Activated CD8-positive, alpha-beta T cell treated with anti-CD3 and anti-CD28 coated beads, Interleukin-2, amount 10 ng/mL, durations not matched to agents 7 days and 5 days (primary cell): ENCODE results near the gene GREM2. TPM values are rescaled to one million over a fixed set of nuclear protein-coding genes. Genes with fewer than 3 reads are reported as not detected.

ENCODE experiments used
- ATAC-seq: fragments of 150-1000 bp; cut with Tn5 transposase; one replicate; pipeline ENCODE4 v1.10.0; 2021; ENCODE audit warnings: moderate library complexity
- CTCF ChIA-PET: fragments of 350-600 bp; sonication (Branson Sonifier 250); formaldehyde crosslinking; loops from one replicate; lab custom pipeline; 2021; ENCODE audit warnings: antibody characterized with exemption; lab: Charles Lee
- POLR2A ChIA-PET: fragments of 350-600 bp; sonication (Branson Sonifier 250); formaldehyde crosslinking; loops from one replicate; lab custom pipeline; 2021; ENCODE audit warnings: antibody characterized with exemption; lab: Charles Lee
- DNase-seq: peaks from one replicate; pipeline ENCODE4 v3.0.0-alpha.2; 2020
- H3K27ac Mint-ChIP-seq: one replicate; pipeline ENCODE4 v1.8.0; 2021; ENCODE audit warnings: mild to moderate bottlenecking, mixed read lengths
- H3K27me3 Mint-ChIP-seq: one replicate; pipeline ENCODE4 v1.8.0; 2021; ENCODE audit warnings: low read depth, mixed read lengths
- H3K36me3 Mint-ChIP-seq: one replicate; pipeline ENCODE4 v1.8.0; 2021; ENCODE audit warnings: low read depth, mixed read lengths
- H3K4me1 Mint-ChIP-seq: one replicate; pipeline ENCODE4 v1.8.0; 2021; ENCODE audit warnings: low read depth, mixed read lengths
- H3K4me3 Mint-ChIP-seq: one replicate; pipeline ENCODE4 v1.8.0; 2021; ENCODE audit warnings: mild to moderate bottlenecking, mixed read lengths
- H3K9me3 Mint-ChIP-seq: one replicate; pipeline ENCODE4 v1.8.0; 2022; ENCODE audit warnings: mixed read lengths; ENCODE audit not compliant: insufficient read depth
- total RNA-seq, 2 experiments: library from RNA; stranded (reverse); gene quantifications; one replicate each; pipeline ENCODE4 v1.2.3, GENCODE V29; 2021

Gene GREM2
- total RNA-seq, 2 experiments from 2014 or later, result not detected

GRCh38 chr1:240602189-240602588 is 9.8 kb downstream of the GREM2 start:
- ATAC-seq (no peak), DNase-seq (no peak)
- POLR2A ChIA-PET, result interaction anchor here (0.6 kb wide), 1 partner anchor 85 kb away, joined by 3 read pairs; no protein-coding TSS in a partner anchor
- H3K36me3 Mint-ChIP-seq, result no peaks in the 10 kb centered on the region
- H3K27me3 Mint-ChIP-seq, result no peaks in the 10 kb centered on the region
- no peak overlapping the region for H3K27ac Mint-ChIP-seq
- H3K4me1 Mint-ChIP-seq, result no peaks in the 10 kb centered on the region
- H3K4me3 Mint-ChIP-seq, result no peak overlapping the region
- CTCF ChIA-PET, result no interaction called here
- H3K9me3 Mint-ChIP-seq, result peaks cover 3% of the 10 kb centered on the region

GRCh38 chr1:240599830-240600229 is 12.1 kb downstream of the GREM2 start:
- DNase-seq, result no peak
- peaks cover 3% of the 10 kb centered on the region for H3K9me3 Mint-ChIP-seq
- H3K36me3 Mint-ChIP-seq, result no peaks in the 10 kb centered on the region
- CTCF ChIA-PET, result no interaction called here
- H3K27me3 Mint-ChIP-seq, result no peaks in the 10 kb centered on the region
- no peak for ATAC-seq
- no peaks in the 10 kb centered on the region for H3K4me1 Mint-ChIP-seq
- no peak overlapping the region for H3K27ac Mint-ChIP-seq
- POLR2A ChIA-PET, result no interaction called here
- H3K4me3 Mint-ChIP-seq, result no peak overlapping the region

- peaks cover 3% of the 10 kb centered on the region for H3K9me3 Mint-ChIP-seq
- no peak overlapping the region for H3K4me3 Mint-ChIP-seq
- no peaks in the 10 kb centered on the region for H3K27me3 Mint-ChIP-seq
- ChIA-PET POLR2A (no interaction called here), CTCF (no interaction called here)
- no peak for DNase-seq
- no peak for ATAC-seq
- H3K36me3 Mint-ChIP-seq, result no peaks in the 10 kb centered on the region
- H3K27ac Mint-ChIP-seq, result no peak overlapping the region
- H3K4me1 Mint-ChIP-seq, result no peaks in the 10 kb centered on the region
Observed at GRCh38 chr1:240599299-240599698, 12.7 kb downstream of the GREM2 start.

GRCh38 chr1:240598216-240599001 is 13.5 kb downstream of the GREM2 start:
- Mint-ChIP-seq H3K27me3 (no peaks in the 10 kb centered on the region), H3K4me1 (no peaks in the 10 kb centered on the region), H3K36me3 (no peaks in the 10 kb centered on the region), H3K9me3 (peaks cover 3% of the 10 kb centered on the region), H3K4me3 (no peak overlapping the region), H3K27ac (no peak overlapping the region)
- no peak for DNase-seq
- no peak for ATAC-seq
- ChIA-PET CTCF (no interaction called here), POLR2A (no interaction called here)

- ChIA-PET POLR2A (no interaction called here), CTCF (no interaction called here)
Observed at GRCh38 chr1:240597153-240597745, 14.7 kb downstream of the GREM2 start.

GRCh38 chr1:240595476-240595875 is 16.5 kb downstream of the GREM2 start:
- CTCF ChIA-PET, result no interaction called here
- no peaks in the 10 kb centered on the region for H3K9me3 Mint-ChIP-seq
- ATAC-seq, result no peak
- POLR2A ChIA-PET, result no interaction called here
- no peak overlapping the region for H3K4me3 Mint-ChIP-seq
- H3K27ac Mint-ChIP-seq, result no peak overlapping the region
- no peaks in the 10 kb centered on the region for H3K36me3 Mint-ChIP-seq
- H3K4me1 Mint-ChIP-seq, result no peaks in the 10 kb centered on the region
- H3K27me3 Mint-ChIP-seq, result no peaks in the 10 kb centered on the region
- no peak for DNase-seq

More at GRCh38 chr1:240597153-240597745, 14.7 kb downstream of the GREM2 start:
- Mint-ChIP-seq H3K4me1 (no peaks in the 10 kb centered on the region), H3K36me3 (no peaks in the 10 kb centered on the region), H3K9me3 (peaks cover 3% of the 10 kb centered on the region), H3K4me3 (no peak overlapping the region), H3K27ac (no peak overlapping the region), H3K27me3 (no peaks in the 10 kb centered on the region)
- ATAC-seq (no peak), DNase-seq (no peak)

- H3K36me3 Mint-ChIP-seq, result no peaks in the 10 kb centered on the region
- ChIA-PET CTCF (no interaction called here), POLR2A (no interaction called here)
- ATAC-seq (no peak), DNase-seq (no peak)
- H3K27ac Mint-ChIP-seq, result no peak overlapping the region
- no peak overlapping the region for H3K4me3 Mint-ChIP-seq
- H3K4me1 Mint-ChIP-seq, result no peaks in the 10 kb centered on the region
- no peaks in the 10 kb centered on the region for H3K27me3 Mint-ChIP-seq
- H3K9me3 Mint-ChIP-seq, result no peaks in the 10 kb centered on the region
Observed at GRCh38 chr1:240591564-240591963, 20.4 kb downstream of the GREM2 start.

GRCh38 chr1:240591078-240591477 is 20.9 kb downstream of the GREM2 start:
- no peaks in the 10 kb centered on the region for H3K27me3 Mint-ChIP-seq
- H3K4me3 Mint-ChIP-seq, result no peak overlapping the region
- H3K27ac Mint-ChIP-seq, result no peak overlapping the region
- no peak for DNase-seq
- ATAC-seq, result no peak
- H3K36me3 Mint-ChIP-seq, result no peaks in the 10 kb centered on the region
- POLR2A ChIA-PET, result no interaction called here
- H3K9me3 Mint-ChIP-seq, result no peaks in the 10 kb centered on the region
- H3K4me1 Mint-ChIP-seq, result no peaks in the 10 kb centered on the region
- CTCF ChIA-PET, result no interaction called here

- no peaks in the 10 kb centered on the region for H3K9me3 Mint-ChIP-seq
- ChIA-PET POLR2A (no interaction called here), CTCF (no interaction called here)
- no peak overlapping the region for H3K27ac Mint-ChIP-seq
- no peaks in the 10 kb centered on the region for H3K36me3 Mint-ChIP-seq
- no peaks in the 10 kb centered on the region for H3K4me1 Mint-ChIP-seq
- DNase-seq, result no peak
- no peaks in the 10 kb centered on the region for H3K27me3 Mint-ChIP-seq
- ATAC-seq, result no peak
- no peak overlapping the region for H3K4me3 Mint-ChIP-seq
Observed at GRCh38 chr1:240589585-240590110, 22.3 kb downstream of the GREM2 start.

- peaks cover 3% of the 10 kb centered on the region for H3K27me3 Mint-ChIP-seq
- DNase-seq, result no peak
- POLR2A ChIA-PET, result no interaction called here
- CTCF ChIA-PET, result no interaction called here
- H3K4me1 Mint-ChIP-seq, result no peaks in the 10 kb centered on the region
- H3K4me3 Mint-ChIP-seq, result no peak overlapping the region
- H3K9me3 Mint-ChIP-seq, result no peaks in the 10 kb centered on the region
- no peak for ATAC-seq
- no peaks in the 10 kb centered on the region for H3K36me3 Mint-ChIP-seq
- H3K27ac Mint-ChIP-seq, result no peak overlapping the region
Observed at GRCh38 chr1:240586006-240586405, 25.9 kb downstream of the GREM2 start.

- CTCF ChIA-PET, result no interaction called here
- no peaks in the 10 kb centered on the region for H3K36me3 Mint-ChIP-seq
- H3K27me3 Mint-ChIP-seq, result peaks cover 5% of the 10 kb centered on the region
- DNase-seq, result no peak
- H3K9me3 Mint-ChIP-seq, result no peaks in the 10 kb centered on the region
- ATAC-seq, result no peak
- H3K27ac Mint-ChIP-seq, result no peak overlapping the region
- POLR2A ChIA-PET, result no interaction called here
- H3K4me3 Mint-ChIP-seq, result no peak overlapping the region
- H3K4me1 Mint-ChIP-seq, result no peaks in the 10 kb centered on the region
Observed at GRCh38 chr1:240582953-240583352, 29.0 kb downstream of the GREM2 start.

- Mint-ChIP-seq H3K27ac (no peak overlapping the region), H3K4me1 (peaks cover 9% of the 10 kb centered on the region), H3K4me3 (no peak overlapping the region), H3K36me3 (no peaks in the 10 kb centered on the region), H3K27me3 (peaks cover 7% of the 10 kb centered on the region), H3K9me3 (peaks cover 9% of the 10 kb centered on the region)
- ChIA-PET CTCF (no interaction called here), POLR2A (no interaction called here)
- ATAC-seq (no peak), DNase-seq (no peak)
Observed at GRCh38 chr1:240579511-240579910, 32.4 kb downstream of the GREM2 start.
